ENCODE measurements around the gene MTURN.
"Not testable (repeated sequence)": the region's sequence is repeated elsewhere in the genome, so short reads cannot be mapped to it uniquely, and the experiment has no call there.

The MTURN gene

GRCh38 chr7:30181736-30182522, 47.1 kb downstream of the MTURN start:
- no peak for DNase-seq

DNA sequence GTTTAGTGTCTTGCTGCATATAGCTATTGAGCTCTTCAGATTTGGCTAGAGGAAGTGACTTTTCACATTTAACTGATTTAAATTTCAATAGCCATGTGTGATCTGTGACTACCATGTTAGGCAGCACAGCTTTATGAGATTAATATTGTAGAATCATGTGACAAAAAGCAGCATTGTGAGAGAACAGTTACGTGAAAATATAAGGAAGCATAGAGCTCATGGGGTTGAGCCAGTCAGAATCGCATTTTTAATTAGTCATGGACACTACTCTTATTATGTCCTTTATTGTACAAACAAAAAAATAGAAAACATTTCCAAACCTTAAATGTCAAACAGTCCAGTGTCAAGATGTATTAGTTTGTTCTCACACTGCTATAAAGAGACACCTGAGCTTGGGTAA, 48.0 kb downstream of the MTURN start:
- no peak for DNase-seq

GRCh38 chr7:30183749-30184369, 49.1 kb downstream of the MTURN start:
- DNase-seq = no peak

DNA sequence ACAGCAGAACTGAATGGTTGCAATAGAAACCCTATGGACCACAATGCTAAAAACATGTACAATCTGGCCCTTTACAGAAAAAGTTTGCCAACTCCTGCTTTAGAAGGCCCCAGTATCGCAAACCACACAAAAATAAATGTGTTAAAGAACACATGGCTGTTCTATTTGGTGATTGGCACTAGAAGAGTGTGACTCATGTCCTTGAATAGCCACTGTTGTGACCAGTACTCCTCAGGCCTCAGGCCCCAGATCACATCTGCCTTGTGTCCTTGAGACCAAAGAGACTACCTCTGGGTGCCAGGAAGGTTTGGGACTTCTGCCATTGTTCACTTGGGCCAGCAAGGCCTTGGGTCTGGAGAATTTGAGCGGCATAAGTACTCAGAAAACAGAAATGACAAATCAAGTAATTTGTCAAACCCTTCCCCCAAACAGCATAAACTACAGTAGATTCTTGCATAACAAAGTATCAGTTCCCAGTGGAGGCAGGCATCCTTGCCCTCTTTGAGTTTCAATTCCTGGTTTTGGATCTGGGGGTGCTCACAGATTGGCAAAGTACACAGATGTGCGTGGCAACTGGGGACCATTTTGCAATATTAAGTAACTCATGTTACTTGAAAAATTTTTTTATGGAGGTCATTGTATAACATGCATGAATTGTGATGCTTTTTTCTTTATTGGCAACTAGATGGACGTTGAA, 50.2 kb downstream of the MTURN start:
- DNase-seq = no peak

DNA sequence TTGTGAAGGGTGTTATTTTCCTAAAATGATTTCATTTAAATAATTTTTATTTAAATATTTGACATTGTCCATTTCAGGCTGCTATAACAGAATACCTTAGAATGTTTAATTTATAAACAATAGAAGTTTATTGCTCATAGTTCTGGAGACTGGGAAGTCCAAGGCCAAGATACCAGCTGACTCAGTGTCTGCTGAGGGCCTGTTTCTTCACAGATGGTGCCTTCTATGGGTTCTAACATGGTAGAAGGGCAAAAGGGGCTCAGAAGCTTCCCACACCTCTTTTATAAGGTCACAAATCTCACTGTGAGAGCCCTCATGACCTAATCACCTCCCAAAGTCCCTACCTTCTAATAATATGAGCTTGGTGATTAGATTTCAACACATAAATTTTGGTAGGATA, 50.7 kb downstream of the MTURN start:
- DNase-seq = no peak

DNA sequence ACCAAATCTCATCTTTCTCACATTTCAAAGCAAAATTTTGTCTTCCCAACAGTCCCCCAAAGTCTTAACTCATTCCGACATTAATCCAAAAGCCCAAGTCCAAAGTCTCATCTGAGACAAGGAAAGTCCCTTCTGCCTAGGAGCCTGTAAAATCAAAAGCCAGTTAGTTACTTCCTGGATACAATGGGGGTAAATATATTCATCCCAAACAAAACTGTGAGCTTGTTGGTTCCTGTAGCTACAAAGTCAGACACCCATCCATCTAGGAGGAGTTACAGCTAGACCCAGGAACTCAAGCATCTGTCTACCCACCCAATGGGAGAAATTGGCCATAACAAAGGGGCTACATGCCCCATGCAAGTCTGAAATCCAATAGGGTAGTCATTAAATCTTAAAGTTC, 51.9 kb downstream of the MTURN start:
- no peak for DNase-seq

- no peak for DNase-seq
These were observed 52.7 kb downstream of the MTURN start for GRCh38 chr7:30187513-30187912.

DNA sequence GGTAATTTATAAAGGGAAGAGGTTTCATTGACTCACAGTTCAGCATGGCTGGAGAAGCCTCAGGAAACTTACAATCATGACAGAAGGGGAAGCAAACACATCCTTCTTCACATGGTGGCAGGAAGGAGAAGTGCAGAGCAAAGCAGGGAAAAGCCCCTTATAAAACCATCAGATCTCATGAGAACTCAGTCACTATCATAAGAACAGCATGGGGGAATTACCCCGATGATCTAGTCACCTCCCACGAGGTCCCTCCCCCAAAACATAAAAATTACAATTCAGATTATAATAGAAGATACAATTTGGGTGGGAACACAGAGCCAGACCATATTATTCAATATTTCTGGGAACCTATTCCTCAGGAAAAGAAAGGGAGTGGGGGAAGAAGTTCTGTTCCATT, 53.6 kb downstream of the MTURN start:
- DNase-seq = not testable (repeated sequence)

- DNase-seq = no peak
These were observed 54.0 kb downstream of the MTURN start for GRCh38 chr7:30188811-30189210.

GRCh38 chr7:30191809-30192208, 57.0 kb downstream of the MTURN start:
- DNase-seq = no peak

DNA sequence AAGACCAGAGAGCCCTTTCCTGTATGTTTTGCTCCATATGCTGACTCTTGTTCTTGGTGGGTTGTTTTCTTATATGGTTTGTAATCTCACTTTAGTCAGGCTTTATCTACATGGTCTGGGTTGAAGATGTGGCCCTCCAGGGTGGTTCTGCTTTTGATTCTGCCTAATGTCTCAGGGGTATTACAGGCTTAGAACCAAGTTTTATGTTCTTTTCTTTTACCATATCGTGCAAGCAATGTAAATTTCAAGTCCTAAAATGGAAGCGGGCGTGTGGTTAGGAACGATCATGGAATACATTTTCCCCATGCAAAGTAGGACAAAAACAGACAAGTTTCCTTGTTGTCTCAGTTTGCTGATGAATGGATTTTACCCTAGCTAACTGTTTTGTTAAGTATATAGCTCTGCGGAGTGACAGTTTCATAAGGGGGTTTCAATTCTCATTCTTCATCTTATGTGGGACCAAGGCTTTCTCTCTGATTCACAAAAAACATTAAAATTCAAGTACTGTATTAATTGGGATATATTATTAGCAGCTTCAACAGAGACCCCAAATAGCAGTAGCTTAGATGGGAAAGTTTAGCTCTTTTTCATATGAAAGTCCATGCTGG, 58.7 kb downstream of the MTURN start:
- no peak for DNase-seq

GRCh38 chr7:30196408-30196807, 61.6 kb downstream of the MTURN start:
- no peak for DNase-seq

GRCh38 chr7:30197438-30197837, 62.7 kb downstream of the MTURN start:
- no peak for DNase-seq

DNA sequence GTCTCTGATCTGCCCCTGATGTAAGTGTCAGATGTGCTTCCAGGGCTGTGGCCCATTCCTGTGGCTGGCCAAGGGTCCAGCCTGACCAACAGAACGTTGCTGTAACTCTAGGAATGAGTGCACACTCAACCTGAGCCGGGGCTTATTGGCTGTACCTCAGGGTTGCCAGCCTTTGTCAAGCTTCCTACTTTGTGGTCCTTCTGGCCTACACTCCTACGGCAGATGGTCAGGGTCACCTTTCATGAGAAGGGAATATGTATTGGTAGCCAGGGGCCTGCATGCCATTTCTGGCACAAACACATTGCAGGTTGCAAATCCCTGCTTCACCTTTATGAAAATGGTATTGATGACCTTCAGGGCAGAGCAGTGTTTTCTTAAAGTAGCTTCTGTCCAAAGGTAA, 64.5 kb downstream of the MTURN start:
- no peak for DNase-seq

DNA sequence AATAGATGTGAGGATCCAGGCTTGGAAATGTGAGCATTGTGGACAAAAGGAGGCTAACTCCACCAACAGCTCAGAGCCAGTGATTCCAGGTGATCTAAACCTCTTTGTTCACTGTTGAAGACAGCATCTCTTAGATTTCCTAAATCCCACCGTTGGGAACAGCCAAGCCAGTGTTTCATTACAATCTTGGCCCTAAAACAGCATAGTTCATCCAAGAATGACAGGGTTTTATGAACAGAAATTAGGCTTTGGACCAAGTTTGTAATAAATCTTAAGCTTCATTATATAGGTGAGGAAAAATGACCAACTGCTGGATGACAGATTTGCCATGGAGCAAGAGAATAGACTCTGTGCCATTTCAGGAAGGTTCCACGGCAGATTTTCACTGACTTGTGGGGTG, 65.8 kb downstream of the MTURN start:
- DNase-seq = no peak

DNA sequence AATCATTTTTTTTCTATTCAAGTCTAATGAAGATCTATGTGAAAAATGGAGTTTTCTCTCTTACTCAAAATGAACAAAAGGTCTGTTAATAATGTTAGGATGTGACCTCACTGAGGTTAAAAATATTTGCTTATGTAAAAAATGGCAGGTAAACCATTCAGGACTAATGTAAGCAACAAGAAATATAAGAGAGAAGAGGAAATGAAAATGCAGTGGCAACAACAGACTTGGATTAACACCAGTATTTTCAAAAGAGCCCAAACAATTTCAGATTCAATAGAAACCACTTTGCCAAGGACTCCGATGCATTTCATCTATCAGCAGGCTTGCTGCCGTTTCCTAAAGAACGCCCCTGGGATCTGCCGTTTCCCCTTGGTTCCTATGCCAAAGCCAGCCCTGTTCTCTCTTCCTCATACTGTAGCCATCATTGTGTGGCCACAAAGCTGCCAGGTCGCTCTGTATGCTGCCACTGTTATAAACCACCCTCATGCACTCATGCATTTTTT, 66.4 kb downstream of the MTURN start:
- no peak for DNase-seq

DNA sequence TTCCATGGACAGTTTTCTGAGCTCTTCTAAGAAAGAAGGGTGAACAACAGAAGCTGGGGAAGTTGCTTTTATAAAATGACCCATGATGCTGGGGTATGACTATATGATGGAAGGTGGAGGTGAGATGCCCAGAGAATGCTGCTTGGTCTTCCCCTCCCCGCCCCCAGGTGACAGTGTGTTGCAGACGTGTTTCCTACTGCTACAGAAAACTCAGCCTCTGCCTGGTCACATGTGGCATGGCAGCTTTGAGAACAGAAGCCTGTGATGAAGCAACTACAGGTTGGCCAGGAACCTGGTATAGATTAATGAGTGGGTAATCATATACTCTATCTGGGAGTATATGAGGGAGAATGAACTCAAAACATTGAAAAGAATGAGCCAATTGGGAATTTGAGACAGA, 67.1 kb downstream of the MTURN start:
- DNase-seq = no peak

DNA sequence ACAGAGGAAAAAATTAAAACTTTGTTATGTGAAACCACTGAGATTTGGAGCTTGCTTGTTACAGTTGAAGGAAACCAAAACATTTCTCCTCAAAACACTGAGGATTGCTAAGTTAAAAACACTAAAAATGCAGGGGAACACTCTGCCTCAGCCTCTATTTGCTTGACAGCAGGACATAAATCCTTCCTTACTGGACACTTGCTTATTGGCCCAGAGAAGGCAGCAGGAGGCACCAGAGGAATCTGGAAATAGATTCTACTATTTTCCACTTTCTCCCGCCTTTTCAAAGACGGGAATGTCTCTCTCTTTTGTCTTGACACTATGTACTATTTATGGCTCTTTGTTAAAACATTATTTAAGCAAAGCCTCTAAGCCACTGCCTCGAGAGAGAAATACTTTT, 67.9 kb downstream of the MTURN start:
- no peak for DNase-seq

- DNase-seq = no peak
These were observed 71.7 kb downstream of the MTURN start for GRCh38 chr7:30206491-30206890.

DNA sequence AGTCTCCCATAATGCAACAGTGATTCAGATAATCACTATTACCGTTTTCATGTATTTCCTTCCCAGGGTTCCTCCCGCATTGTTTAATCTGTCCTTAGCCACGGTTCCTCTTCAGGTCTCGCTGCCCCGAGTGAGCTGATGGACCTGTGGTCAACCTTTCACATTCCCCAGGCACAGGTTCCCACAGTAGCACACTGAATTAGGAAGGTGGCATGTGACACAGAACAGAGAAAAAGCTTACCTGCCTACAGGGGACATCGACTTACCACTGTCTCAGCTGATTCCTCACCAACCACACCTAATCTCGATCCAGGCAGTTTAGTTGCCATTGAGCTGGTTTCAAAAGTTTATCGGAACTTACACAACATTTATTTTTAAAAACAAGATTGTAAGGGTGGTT, 72.2 kb downstream of the MTURN start:
- DNase-seq = no peak

DNA sequence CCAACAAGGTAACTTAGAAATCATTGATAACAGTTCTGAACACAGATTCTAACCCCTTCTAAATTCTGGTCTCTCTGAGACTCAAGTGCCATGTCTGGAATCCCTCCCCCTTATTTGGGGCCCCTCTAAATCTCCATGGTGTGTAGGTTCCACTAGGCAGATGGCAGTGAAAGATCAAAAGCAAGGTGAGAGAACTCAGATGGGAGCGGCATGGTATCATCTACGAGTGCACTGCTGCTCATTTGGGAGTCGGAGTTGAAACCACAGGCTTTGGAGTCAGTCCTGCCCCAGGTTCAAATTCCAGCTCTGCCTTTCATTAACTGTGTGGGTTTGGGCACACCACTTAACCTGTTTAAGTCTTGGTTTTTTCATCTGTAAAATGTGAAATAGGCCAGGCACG, 72.6 kb downstream of the MTURN start:
- no peak for DNase-seq

DNA sequence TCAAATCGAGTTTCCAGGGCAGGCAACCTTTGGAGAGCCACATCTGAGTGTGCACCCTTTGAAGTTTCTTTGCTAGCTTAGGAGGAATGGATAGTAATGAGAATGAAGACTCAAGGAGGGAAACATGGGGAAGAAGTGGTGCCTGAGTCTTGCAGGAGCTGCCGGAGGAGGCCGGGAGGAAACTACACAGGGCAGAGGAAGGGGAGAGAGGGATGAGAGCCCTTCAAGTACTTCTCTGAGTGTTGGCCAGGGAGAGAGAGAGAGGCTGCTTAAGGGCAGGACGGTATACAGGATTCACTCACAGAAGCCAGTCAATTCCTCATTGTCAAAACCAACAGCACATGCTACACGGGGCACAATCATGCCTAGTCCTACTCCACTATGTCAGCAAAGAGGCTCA, 75.2 kb downstream of the MTURN start:
- no peak for DNase-seq

Measured in stimulated activated CD4-positive, alpha-beta T cell treated with anti-CD3 and anti-CD28 coated beads, Interleukin-2, amount 100 ng/mL, for 24 hours (primary cell).